CD4-positive, alpha-beta T cell treated with Interleukin-15 for 1 hour (primary cell): ENCODE data around the gene MOB3C.

ENCODE experiments used
- DNase-seq: peaks from one replicate; pipeline ENCODE4 v3.0.0-alpha.2; 2020

MOB3C gene

DNA sequence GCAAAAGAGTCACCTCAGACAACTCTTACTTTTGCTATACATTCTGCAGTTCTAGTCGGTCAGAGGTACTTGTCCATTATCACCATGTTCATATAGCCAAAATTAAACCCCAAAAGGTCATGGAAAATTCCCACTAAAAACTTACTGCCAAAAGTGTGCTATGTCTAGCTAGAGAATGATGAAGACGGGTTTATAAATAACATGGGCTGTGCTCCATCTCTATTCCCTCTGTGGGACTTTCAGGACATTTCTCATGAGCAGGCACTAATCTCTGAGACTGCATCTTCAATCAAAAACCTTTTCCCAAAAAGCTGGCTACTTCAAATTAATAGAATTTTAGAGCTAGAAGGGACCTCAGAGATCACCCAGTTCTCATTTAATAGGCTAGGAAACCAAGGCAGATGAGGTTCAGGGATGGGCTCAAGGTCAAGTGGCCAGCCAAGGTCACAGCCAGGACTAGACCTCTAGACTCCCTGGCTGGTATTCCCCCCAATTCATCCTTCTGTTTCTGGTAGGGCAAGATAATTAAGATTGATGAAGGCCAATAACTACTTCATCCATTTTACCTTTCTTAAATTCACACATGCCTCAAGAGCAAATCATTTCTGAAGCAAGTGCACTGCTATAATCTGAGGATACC lies 21.0 kb upstream of the MOB3C start:
- DNase-seq, result no peak

GRCh38 chr1:46635205-46635604 lies 18.6 kb upstream of the MOB3C start:
- DNase-seq, result no peak

GRCh38 chr1:46630719-46631118 lies 14.1 kb upstream of the MOB3C start:
- no peak for DNase-seq

- DNase-seq, result no peak
These were observed 7.4 kb upstream of the MOB3C start for GRCh38 chr1:46623743-46624644.

GRCh38 chr1:46622344-46622743 lies 5.7 kb upstream of the MOB3C start:
- DNase-seq, result no peak

DNA sequence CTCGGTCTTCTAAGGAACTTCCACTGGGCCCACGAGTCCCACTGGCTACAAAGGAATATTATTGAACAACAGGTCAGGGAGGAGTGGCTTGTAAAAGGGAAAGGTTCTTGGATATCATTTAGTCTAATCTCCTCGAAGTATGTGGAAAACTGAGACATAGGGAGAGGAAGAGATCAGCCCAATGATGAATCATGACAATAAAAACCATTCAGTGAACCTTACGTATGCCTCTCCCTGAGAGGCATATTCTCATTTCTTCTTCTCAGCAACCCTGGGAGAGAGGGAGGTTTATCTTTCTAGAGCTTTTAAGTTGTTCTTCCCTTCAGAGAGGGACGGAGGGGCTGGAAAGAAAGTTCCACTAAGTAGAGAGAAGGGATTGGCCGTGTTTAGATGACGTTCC lies 5.3 kb upstream of the MOB3C start:
- DNase-seq, result no peak

GRCh38 chr1:46619656-46620258 lies 3.1 kb upstream of the MOB3C start:
- DNase-seq, result no peak

DNA sequence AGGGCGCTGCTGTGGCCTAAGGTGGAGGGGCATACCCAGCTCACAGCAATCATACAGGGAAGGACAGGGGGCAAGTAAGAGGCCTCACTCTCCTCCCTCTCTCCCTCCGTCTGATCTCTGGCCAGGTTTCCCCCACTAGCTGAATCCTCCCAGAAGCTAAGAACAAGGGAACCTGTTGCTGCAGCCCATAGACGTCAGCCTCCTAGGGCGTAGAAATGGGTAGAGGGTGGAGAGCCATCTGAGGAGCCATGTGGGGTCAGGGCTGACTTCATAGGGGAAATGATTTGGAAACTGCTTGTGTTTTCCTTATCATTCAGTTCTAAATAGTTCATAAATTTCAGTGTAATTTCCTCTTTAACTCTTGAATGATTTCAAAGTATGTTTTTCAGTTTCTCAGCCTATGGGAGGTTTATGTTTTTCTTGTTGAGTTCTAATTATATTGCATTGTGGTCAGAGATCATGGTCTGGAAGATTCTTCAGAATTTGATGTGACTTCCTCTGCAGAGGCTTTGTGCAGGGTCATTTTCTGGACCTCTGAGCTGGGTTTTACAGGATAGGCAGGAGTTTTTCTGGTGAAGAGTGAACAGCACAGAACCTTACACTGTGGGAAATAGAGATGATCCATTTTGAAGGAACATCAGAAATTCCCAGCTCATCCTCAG lies 2.3 kb upstream of the MOB3C start:
- no peak for DNase-seq

DNA sequence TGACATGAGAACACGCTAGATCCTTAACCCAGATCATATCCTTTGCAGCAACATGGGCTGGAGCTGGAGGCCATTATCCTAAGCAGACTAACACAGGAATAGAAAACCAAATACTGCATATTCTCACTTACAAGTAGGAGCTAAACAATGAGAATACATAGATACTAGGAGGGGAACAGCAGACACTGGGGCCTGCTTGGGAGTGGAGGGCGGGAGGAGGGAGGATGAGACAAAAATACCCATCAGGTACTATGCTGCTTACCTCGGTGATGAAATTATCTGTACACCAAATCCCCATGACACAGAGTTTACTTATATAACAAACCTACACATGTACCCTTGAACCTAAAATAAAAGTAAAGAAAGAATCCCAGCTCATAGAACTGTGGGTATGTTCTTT lies 1.2 kb upstream of the MOB3C start:
- no peak for DNase-seq

GRCh38 chr1:46617108-46617800 lies 643 bp upstream of the MOB3C start:
- no peak for DNase-seq

GRCh38 chr1:46615735-46616134 lies 876 bp downstream of the MOB3C start:
- DNase-seq, result no peak

GRCh38 chr1:46615088-46615487 lies 1.5 kb downstream of the MOB3C start:
- DNase-seq, result no peak

DNA sequence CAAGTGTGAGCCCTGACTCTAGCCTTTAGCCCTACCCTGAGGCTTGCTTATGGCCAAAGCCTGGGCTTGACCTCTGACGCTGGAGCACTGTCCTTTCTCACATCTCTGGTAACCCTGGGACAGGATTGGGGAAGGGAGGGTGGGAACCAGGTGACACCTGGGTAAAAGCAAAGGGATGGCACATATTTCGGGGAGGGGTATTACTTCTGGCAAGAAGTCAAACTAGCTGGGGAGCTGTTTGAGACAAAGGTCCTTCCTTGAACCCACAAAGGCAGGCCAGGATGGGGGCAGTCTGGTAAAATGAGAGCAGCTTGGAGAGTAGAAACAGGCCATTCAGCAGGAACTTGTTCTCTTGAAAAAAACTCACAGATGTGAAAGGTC lies 2.0 kb downstream of the MOB3C start:
- no peak for DNase-seq

DNA sequence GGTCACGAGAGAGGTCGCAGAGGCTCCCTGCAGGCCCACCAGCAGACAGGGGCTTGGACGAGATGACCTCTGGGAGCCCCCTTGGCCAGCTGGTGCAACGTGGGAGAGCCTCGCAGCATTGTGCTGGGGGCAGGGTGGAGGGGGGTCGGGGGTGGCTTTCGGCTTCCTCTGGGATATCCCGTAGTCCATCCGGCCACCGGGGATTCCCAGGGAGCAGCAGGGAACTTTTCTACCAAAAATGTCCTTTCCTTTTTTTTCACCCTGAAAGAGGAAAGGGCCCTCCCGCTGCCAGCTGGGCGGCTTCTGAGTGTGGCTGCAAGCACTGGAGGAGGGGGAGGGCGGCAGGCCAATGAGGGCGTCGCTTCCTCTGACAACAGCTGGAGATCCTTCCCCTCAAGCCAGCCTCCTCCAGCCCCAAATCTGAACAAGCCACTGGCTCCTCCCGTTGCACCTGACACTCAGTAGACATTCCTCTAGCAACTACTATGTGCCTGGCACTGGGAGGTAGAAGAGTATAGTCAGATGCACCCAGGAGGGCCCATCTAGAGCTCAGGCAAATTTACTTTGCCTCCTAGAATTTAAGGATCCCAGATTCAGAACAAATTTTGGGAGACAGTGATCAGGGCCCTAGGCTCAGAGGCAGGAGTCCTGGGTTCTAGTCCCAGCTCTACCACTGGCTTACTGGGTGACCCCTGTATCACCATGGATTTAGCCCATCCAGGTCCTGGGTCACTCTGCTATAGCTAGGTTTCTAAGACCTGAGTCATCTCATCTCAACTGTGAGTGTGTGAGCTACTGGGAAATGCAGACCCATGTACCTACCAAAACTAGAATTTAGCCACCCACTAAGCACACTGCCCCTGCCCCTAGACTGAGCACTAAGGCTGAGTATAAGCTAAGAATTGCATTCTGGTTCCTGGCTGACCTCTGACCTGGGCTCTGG lies 2.7 kb downstream of the MOB3C start:
- DNase-seq, result peak; percentile 55

DNA sequence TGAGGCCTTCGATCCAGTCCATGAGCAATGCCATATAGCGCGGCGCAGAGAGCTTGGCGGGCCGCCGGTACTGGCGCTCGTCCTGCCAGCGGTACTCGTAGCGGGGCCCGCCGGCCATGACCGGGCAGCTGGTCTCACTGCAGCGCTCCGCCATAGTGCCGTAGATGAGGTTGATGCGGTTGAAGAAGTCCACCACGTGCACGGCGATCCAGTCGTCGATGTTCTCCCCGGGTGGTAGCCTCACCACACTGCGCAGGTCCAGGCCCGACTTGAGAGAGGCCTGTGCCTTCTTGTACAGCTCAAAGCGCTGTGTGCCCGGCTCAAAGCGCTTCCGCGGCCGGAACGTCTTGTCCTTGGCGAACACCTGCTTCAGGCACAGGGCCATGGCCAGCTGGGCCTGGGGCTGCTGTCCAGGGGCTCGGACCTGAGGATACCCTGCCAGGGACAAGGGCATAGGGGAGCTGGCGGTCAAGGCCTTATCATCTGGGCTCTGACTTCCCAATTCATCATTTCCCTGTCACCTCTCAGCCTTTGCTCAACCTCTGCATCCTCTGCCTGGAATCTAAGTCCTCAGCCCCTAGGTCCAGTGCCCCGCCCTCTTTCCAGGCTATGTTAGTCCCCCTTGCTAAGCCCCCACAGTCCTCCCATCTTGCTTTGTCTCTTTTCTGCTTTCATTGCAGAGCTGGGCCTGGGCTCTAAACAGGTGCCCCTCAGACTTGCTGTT lies 3.5 kb downstream of the MOB3C start:
- no peak for DNase-seq

- DNase-seq, result no peak
These were observed 4.9 kb downstream of the MOB3C start for GRCh38 chr1:46611691-46612221.

DNA sequence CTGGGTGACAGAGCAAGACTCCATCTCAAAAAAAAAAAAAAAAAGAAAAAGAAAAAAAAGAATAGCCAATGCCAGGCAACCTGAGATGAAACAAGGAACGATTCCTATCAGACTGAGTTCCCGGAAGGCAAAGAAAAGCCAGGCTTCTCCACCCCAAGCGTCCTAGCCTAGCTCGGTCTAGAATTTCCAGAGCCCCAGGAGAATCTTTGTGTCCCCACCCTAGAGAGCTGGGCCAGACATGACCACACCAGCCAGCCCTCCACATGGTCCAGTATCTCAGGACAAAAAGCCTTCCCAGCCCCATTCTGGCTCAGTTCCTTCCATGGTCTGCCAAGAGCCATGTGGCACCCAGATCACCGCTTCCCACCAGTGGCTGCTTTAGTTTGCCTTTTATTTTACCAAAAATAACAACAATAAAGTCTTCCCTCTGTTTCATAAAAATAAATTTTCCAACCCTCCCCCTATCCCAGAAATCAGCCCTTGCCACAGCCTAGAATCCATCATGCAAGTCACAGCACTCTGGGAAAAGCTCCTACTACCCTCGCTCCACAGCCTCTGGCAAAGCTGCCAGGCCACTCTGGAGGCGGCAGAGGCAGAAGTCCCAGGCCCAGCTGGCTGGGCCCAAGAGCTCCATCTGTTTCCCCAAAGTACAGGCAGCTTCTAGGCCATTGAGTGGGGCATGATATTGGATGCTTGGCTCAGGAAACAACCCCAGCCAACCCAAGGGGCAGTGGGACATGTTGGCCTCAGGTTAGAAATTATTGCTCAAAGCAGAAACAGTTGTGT lies 9.1 kb downstream of the MOB3C start:
- no peak for DNase-seq

- no peak for DNase-seq
These were observed 10.2 kb downstream of the MOB3C start for GRCh38 chr1:46606255-46606965.

DNA sequence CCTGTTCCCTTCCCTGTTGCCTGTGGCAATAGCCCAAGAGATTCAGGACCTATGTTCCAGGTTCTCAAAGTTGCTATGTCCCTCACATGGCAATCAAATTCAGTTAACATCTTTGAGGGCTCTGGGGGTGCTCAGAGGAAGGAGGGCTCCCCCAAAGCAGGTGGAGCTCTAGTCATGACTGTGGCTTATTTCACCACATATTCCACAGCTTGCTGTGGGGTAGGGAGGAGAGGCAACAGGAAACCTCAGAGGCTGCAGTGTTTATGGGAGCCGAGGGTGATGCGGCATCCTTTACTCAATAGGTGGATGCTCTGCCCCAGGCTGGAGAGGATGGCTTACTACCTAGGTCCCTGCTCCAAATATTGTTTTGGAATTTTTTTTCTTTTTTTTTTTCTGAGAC lies 11.4 kb downstream of the MOB3C start:
- no peak for DNase-seq
